ENCODE data around the gene RBFOX2.

RBFOX2 gene

GRCh38 chr22:35978889-35979288 is 49.7 kb downstream of the RBFOX2 start:
- in situ Hi-C loops (cut with MboI; ENCODE audit: low sequenced_read_pairs), result no loop called here

- in situ Hi-C loops (cut with MboI; ENCODE audit: low sequenced_read_pairs), result no loop called here
Measured at GRCh38 chr22:35978201-35978600, 50.4 kb downstream of the RBFOX2 start.

GRCh38 chr22:35977136-35977535 is 51.5 kb downstream of the RBFOX2 start:
- in situ Hi-C loops (cut with MboI; ENCODE audit: low sequenced_read_pairs), result no loop called here

GRCh38 chr22:35973388-35973787 is 55.2 kb downstream of the RBFOX2 start:
- in situ Hi-C loops (cut with MboI; ENCODE audit: low sequenced_read_pairs), result no loop called here

GRCh38 chr22:35972559-35972958 is 56.1 kb downstream of the RBFOX2 start:
- in situ Hi-C loops (cut with MboI; ENCODE audit: low sequenced_read_pairs), result no loop called here

GRCh38 chr22:35971456-35972119 is 57.0 kb downstream of the RBFOX2 start:
- in situ Hi-C loops (cut with MboI; ENCODE audit: low sequenced_read_pairs), result no loop called here

- in situ Hi-C loops (cut with MboI; ENCODE audit: low sequenced_read_pairs), result no loop called here
Measured at GRCh38 chr22:35970616-35971455, 57.8 kb downstream of the RBFOX2 start.

- in situ Hi-C loops (cut with MboI; ENCODE audit: low sequenced_read_pairs), result no loop called here
Measured at GRCh38 chr22:35967046-35967397, 61.6 kb downstream of the RBFOX2 start.

GRCh38 chr22:35966314-35967045 is 62.1 kb downstream of the RBFOX2 start:
- in situ Hi-C loops (cut with MboI; ENCODE audit: low sequenced_read_pairs), result no loop called here

GRCh38 chr22:35963237-35963810 is 65.3 kb downstream of the RBFOX2 start:
- in situ Hi-C loops (cut with MboI; ENCODE audit: low sequenced_read_pairs), result no loop called here

GRCh38 chr22:35961480-35962295 is 66.9 kb downstream of the RBFOX2 start:
- in situ Hi-C loops (cut with MboI; ENCODE audit: low sequenced_read_pairs), result no loop called here

- in situ Hi-C loops (cut with MboI; ENCODE audit: low sequenced_read_pairs), result no loop called here
Measured at GRCh38 chr22:35960854-35961253, 67.8 kb downstream of the RBFOX2 start.

GRCh38 chr22:35959121-35959800 is 69.4 kb downstream of the RBFOX2 start:
- in situ Hi-C loops (cut with MboI; ENCODE audit: low sequenced_read_pairs), result no loop called here

GRCh38 chr22:35958334-35958733 is 70.3 kb downstream of the RBFOX2 start:
- in situ Hi-C loops (cut with MboI; ENCODE audit: low sequenced_read_pairs), result no loop called here

- in situ Hi-C loops (cut with MboI; ENCODE audit: low sequenced_read_pairs), result no loop called here
Measured at GRCh38 chr22:35957589-35957988, 71.0 kb downstream of the RBFOX2 start.

- in situ Hi-C loops (cut with MboI; ENCODE audit: low sequenced_read_pairs), result no loop called here
Measured at GRCh38 chr22:35956850-35957249, 71.8 kb downstream of the RBFOX2 start.

- in situ Hi-C loops (cut with MboI; ENCODE audit: low sequenced_read_pairs), result no loop called here
Measured at GRCh38 chr22:35955546-35955945, 73.1 kb downstream of the RBFOX2 start.

- in situ Hi-C loops (cut with MboI; ENCODE audit: low sequenced_read_pairs), result no loop called here
Measured at GRCh38 chr22:35952576-35952975, 76.0 kb downstream of the RBFOX2 start.

GRCh38 chr22:35950262-35950661 is 78.4 kb downstream of the RBFOX2 start:
- in situ Hi-C loops (cut with MboI; ENCODE audit: low sequenced_read_pairs), result no loop called here

- in situ Hi-C loops (cut with MboI; ENCODE audit: low sequenced_read_pairs), result no loop called here
Measured at GRCh38 chr22:35949243-35949642, 79.4 kb downstream of the RBFOX2 start.
